ENCODE data around the gene FBXW11.

GRCh38 chr5:171999877-172000276 lies 6.6 kb downstream of the FBXW11 start:
- TF ChIP-seq CTCF (IDR thresholded peaks at IDR 0.05), result no peak
- no peak for TF ChIP-seq POLR2A (IDR thresholded peaks at IDR 0.05)
- TF ChIP-seq POLR2AphosphoS5 (IDR thresholded peaks at IDR 0.05), result peak; percentile 30
